Fibroblast of lung (primary cell): Measurements from ENCODE around the gene TCF12. TPM values are rescaled to one million over a fixed set of nuclear protein-coding genes. Genes with fewer than 3 reads are reported as not detected.

Experiments
- DNase-seq, 2 donors: peaks; one replicate each; pipeline versions ENCODE4 v3.0.0 to v3.0.0-alpha.2; 2010; ENCODE audit warnings: low read depth in 2 of 2
- H2AFZ ChIP-seq: 2 replicates; pipeline ENCODE4 v1.5.1; 2012; ENCODE audit warnings: low read length, control low read depth, inconsistent platforms
- H3K27ac ChIP-seq: 2 replicates; pipeline ENCODE4 v1.5.1; 2011; ENCODE audit warnings: low read length, control low read depth; ENCODE audit not compliant: insufficient read depth
- H3K27me3 ChIP-seq: 2 replicates; pipeline ENCODE4 v1.5.1; 2011; ENCODE audit warnings: mild to moderate bottlenecking, low read length; ENCODE audit not compliant: control insufficient read depth, insufficient read depth
- H3K36me3 ChIP-seq: 2 replicates; pipeline ENCODE4 v1.5.1; 2011; ENCODE audit warnings: low read length; ENCODE audit not compliant: control insufficient read depth, insufficient read depth
- H3K4me1 ChIP-seq: 2 replicates; pipeline ENCODE4 v1.5.1; 2011; ENCODE audit warnings: low read length; ENCODE audit not compliant: control insufficient read depth, insufficient read depth; ENCODE audit errors: extremely low read depth
- H3K4me2 ChIP-seq: 2 replicates; pipeline ENCODE4 v1.5.1; 2011; ENCODE audit warnings: low read length, control low read depth; ENCODE audit not compliant: insufficient read depth; ENCODE audit errors: extremely low read depth
- H3K4me3 ChIP-seq, 4 experiments: fragments of 200-600 bp in 1 of 4; sonication (generic) in 1 of 4; replicated peaks in 1 of 4; 2 replicates each; pipeline ENCODE4 v1.5.1; 2011 to 2016; ENCODE audit warnings: low read length in 4 of 4, low read depth in 3 of 4, mild to moderate bottlenecking in 3 of 4, control low read depth in 2 of 4, inconsistent platforms in 1 of 4, mixed read lengths in 1 of 4; ENCODE audit not compliant: insufficient read depth in 1 of 4; ENCODE audit errors: control extremely low read depth in 1 of 4
- H3K79me2 ChIP-seq: 2 replicates; pipeline ENCODE4 v1.5.1; 2012; ENCODE audit warnings: mild to moderate bottlenecking, low read length, inconsistent platforms; ENCODE audit not compliant: control insufficient read depth, insufficient read depth
- H3K9ac ChIP-seq: 2 replicates; pipeline ENCODE4 v1.5.1; 2011; ENCODE audit warnings: mild to moderate bottlenecking, low read length, control low read depth; ENCODE audit not compliant: insufficient read depth
- H3K9me3 ChIP-seq: 2 replicates; pipeline ENCODE4 v1.5.1; 2012; ENCODE audit warnings: low read depth, low read length; ENCODE audit not compliant: control insufficient read depth, insufficient read depth
- H4K20me1 ChIP-seq: 2 replicates; pipeline ENCODE4 v1.5.1; 2011; ENCODE audit warnings: low read length; ENCODE audit not compliant: control insufficient read depth, insufficient read depth; ENCODE audit errors: extremely low read depth
- CTCF ChIP-seq, 2 donors: IDR thresholded peaks in 1 of 2; conservative IDR thresholded peaks in 1 of 2; 1 replicate in 1 of 2; 2 replicates in 1 of 2; pipeline ENCODE4 v1.5.1; 2011 to 2012; ENCODE audit warnings: low read length in 2 of 2, control low read depth in 1 of 2, inconsistent platforms in 1 of 2, low read depth in 1 of 2, mild to moderate bottlenecking in 1 of 2
- EZH2 ChIP-seq: IDR thresholded peaks from 2 replicates; pipeline ENCODE4 v1.5.1; 2012; ENCODE audit warnings: low read length, control low read depth, mild to moderate bottlenecking; ENCODE audit errors: missing control alignments
- polyA plus RNA-seq, 2 donors: library from polyadenylated mRNA; depleted of rRNA in 1 of 2; stranded (reverse) in 1 of 2; unstranded in 1 of 2; fragments of >200 nt; gene quantifications; 2 replicates each; pipeline ENCODE4 v1.2.1, GENCODE V29; 2011 to 2012; ENCODE audit warnings: missing spikeins in 1 of 2
- total RNA-seq: library from RNA; depleted of rRNA; stranded (reverse); fragments of >200 nt; gene quantifications from 2 replicates; pipeline ENCODE4 v1.2.1, GENCODE V29; 2014

TCF12 gene
- total and polyA plus RNA-seq, 2 donors (not counting 1 experiment from before 2014, with no cell fraction given): 105 to 232 TPM

- Histone ChIP-seq H3K4me3 (no peak overlapping the region), H3K36me3 (peaks cover 10% of the 10 kb centered on the region), H3K79me2 (peaks cover 7% of the 10 kb centered on the region), H3K4me2 (no peak overlapping the region), H3K9me3 (no peaks in the 10 kb centered on the region), H2AFZ (no peak overlapping the region), H3K27me3 (no peaks in the 10 kb centered on the region), H3K9ac (no peak overlapping the region), H4K20me1 (no peaks in the 10 kb centered on the region), H3K4me1 (peaks cover 9% of the 10 kb centered on the region), H3K27ac (no peak overlapping the region)
- DNase-seq: no peak
- TF ChIP-seq EZH2: no peak
- TF ChIP-seq CTCF (conservative IDR thresholded peaks at IDR 0.05 in 1 of 2, IDR thresholded peaks at IDR 0.05 in 1 of 2; ENCODE audit: low read depth in 1 of 2, low read length in 2 of 2): no peak
Measured at GRCh38 chr15:57237301-57237642, 318.8 kb downstream of the TCF12 start.

GRCh38 chr15:57237676-57238075 lies 319.2 kb downstream of the TCF12 start:
- Histone ChIP-seq H3K4me1 (peaks cover 9% of the 10 kb centered on the region), H3K4me2 (no peak overlapping the region), H3K9ac (no peak overlapping the region), H3K4me3 (no peak overlapping the region), H3K9me3 (no peaks in the 10 kb centered on the region), H2AFZ (no peak overlapping the region), H3K27ac (no peak overlapping the region), H3K27me3 (no peaks in the 10 kb centered on the region), H4K20me1 (no peaks in the 10 kb centered on the region), H3K36me3 (peaks cover 7% of the 10 kb centered on the region), H3K79me2 (peaks cover 4% of the 10 kb centered on the region)
- TF ChIP-seq EZH2 (no peak), CTCF (conservative IDR thresholded peaks at IDR 0.05 in 1 of 2, IDR thresholded peaks at IDR 0.05 in 1 of 2; ENCODE audit: low read depth in 1 of 2, low read length in 2 of 2) (no peak)
- DNase-seq: no peak

- Histone ChIP-seq H3K9ac (no peak overlapping the region), H2AFZ (no peak overlapping the region), H4K20me1 (no peaks in the 10 kb centered on the region), H3K9me3 (no peaks in the 10 kb centered on the region), H3K27me3 (no peaks in the 10 kb centered on the region), H3K4me1 (peaks cover 3% of the 10 kb centered on the region), H3K36me3 (peaks cover 8% of the 10 kb centered on the region), H3K79me2 (peaks cover 1% of the 10 kb centered on the region), H3K27ac (no peak overlapping the region), H3K4me3 (peak overlapping the region in 1 of 4 experiments; percentile 13), H3K4me2 (no peak overlapping the region)
- TF ChIP-seq EZH2 (no peak), CTCF (conservative IDR thresholded peaks at IDR 0.05 in 1 of 2, IDR thresholded peaks at IDR 0.05 in 1 of 2; ENCODE audit: low read depth in 1 of 2, low read length in 2 of 2) (no peak)
- peak in 1 of 2 donors; percentile 65 for DNase-seq
Measured at GRCh38 chr15:57245130-57245529, 326.7 kb downstream of the TCF12 start.
